Mesendoderm (in vitro differentiated cells): ENCODE data around the gene PRM1.
A peak's percentile ranks its signal among the peaks of the same experiment; 100 is the strongest.

ENCODE experiments used
- DNase-seq: peaks from one replicate; pipeline ENCODE4 v3.0.0; 2013
- H2AK5ac ChIP-seq: 2 replicates; pipeline ENCODE4 v1.6.1; 2013; ENCODE audit warnings: low read length, inconsistent platforms
- H2BK120ac ChIP-seq: 2 replicates; pipeline ENCODE4 v1.6.1; 2013; ENCODE audit warnings: low read depth, mild to moderate bottlenecking, low read length, moderate library complexity, mixed read lengths
- H2BK15ac ChIP-seq: replicated peaks from 2 replicates; pipeline ENCODE4 v1.6.1; 2013; ENCODE audit warnings: low read depth, mild to moderate bottlenecking, moderate library complexity
- H2BK5ac ChIP-seq: 2 replicates; pipeline ENCODE4 v1.6.1; 2013; ENCODE audit warnings: low read length, inconsistent platforms
- H3K18ac ChIP-seq: 2 replicates; pipeline ENCODE4 v1.6.1; 2013; ENCODE audit warnings: mild to moderate bottlenecking, low read length, mixed read lengths
- H3K23ac ChIP-seq: one replicate; pipeline ENCODE4 v1.6.1; 2013; ENCODE audit warnings: low read length
- H3K27ac ChIP-seq: 2 replicates; pipeline ENCODE4 v1.5.1; 2013; ENCODE audit warnings: low read depth, mild to moderate bottlenecking, inconsistent platforms, low read length, moderate library complexity
- H3K27me3 ChIP-seq: 2 replicates; pipeline ENCODE4 v1.6.1; 2013; ENCODE audit warnings: low read length, control low read depth, mild to moderate bottlenecking, inconsistent platforms; ENCODE audit not compliant: insufficient read depth, poor library complexity
- H3K36me3 ChIP-seq: 2 replicates; pipeline ENCODE4 v1.6.1; 2013; ENCODE audit warnings: low read length, inconsistent platforms; ENCODE audit not compliant: control insufficient read depth, insufficient read depth
- H3K4ac ChIP-seq: one replicate; pipeline ENCODE4 v1.6.1; 2013; ENCODE audit warnings: low read depth, mild to moderate bottlenecking, low read length, moderate library complexity
- H3K4me1 ChIP-seq: 2 replicates; pipeline ENCODE4 v1.6.1; 2013; ENCODE audit warnings: low read depth, low read length, inconsistent platforms; ENCODE audit not compliant: control insufficient read depth
- H3K4me2 ChIP-seq: 2 replicates; pipeline ENCODE4 v1.6.1; 2013; ENCODE audit warnings: low read length
- H3K4me3 ChIP-seq: 2 replicates; pipeline ENCODE4 v1.5.1; 2013; ENCODE audit warnings: mild to moderate bottlenecking, low read length
- H3K56ac ChIP-seq: one replicate; pipeline ENCODE4 v1.6.1; 2013; ENCODE audit warnings: low read length
- H3K79me1 ChIP-seq: 2 replicates; pipeline ENCODE4 v1.6.1; 2013; ENCODE audit warnings: low read length, inconsistent platforms
- H3K79me2 ChIP-seq: 2 replicates; pipeline ENCODE4 v1.6.1; 2013; ENCODE audit warnings: mild to moderate bottlenecking, low read length; ENCODE audit not compliant: control insufficient read depth, insufficient read depth
- H3K9ac ChIP-seq: 2 replicates; pipeline ENCODE4 v1.6.1; 2013; ENCODE audit warnings: low read length, inconsistent platforms
- H4K5ac ChIP-seq: one replicate; pipeline ENCODE4 v1.6.1; 2013; ENCODE audit warnings: low read length
- H4K8ac ChIP-seq: one replicate; pipeline ENCODE4 v1.6.1; 2013; ENCODE audit warnings: low read depth, mild to moderate bottlenecking, control low read depth, low read length, moderate library complexity
- WGBS: extraction: QIAGEN DNeasy Blood & Tissue Kit; methylation state at CpG from one replicate; pipeline ENCODE4 v1.1.7; 2013; ENCODE audit warnings: low lambda C conversion rate, missing lambda C conversion rate; ENCODE audit not compliant: insufficient coverage; ENCODE audit errors: extremely low coverage; 5-methylcytosine and 5-hydroxymethylcytosine counted together

PRM1 gene

GRCh38 chr16:11306997-11307638 is 26.0 kb upstream of the PRM1 start:
- Histone ChIP-seq H3K9ac (no peak overlapping the region), H3K56ac (peak overlapping the region; percentile 17), H3K4me3 (no peak overlapping the region), H3K36me3 (no peaks in the 10 kb centered on the region), H4K8ac (no peak overlapping the region), H3K4me2 (no peak overlapping the region), H3K27me3 (no peaks in the 10 kb centered on the region), H2BK15ac (no peak overlapping the region), H3K4me1 (no peaks in the 10 kb centered on the region), H2AK5ac (no peak overlapping the region), H4K5ac (no peak overlapping the region), H2BK5ac (no peak overlapping the region), H3K27ac (no peak overlapping the region), H3K79me2 (no peaks in the 10 kb centered on the region), H3K79me1 (no peaks in the 10 kb centered on the region), H2BK120ac (no peak overlapping the region), H3K4ac (no peak overlapping the region), H3K18ac (no peak overlapping the region), H3K23ac (no peak overlapping the region)
- DNase-seq: no peak
- no CpG with 5 or more reads among the region's 7 CpGs for WGBS

GRCh38 chr16:11306381-11306780 is 25.3 kb upstream of the PRM1 start:
- no peak overlapping the region for H4K8ac ChIP-seq
- no peak overlapping the region for H3K4me2 ChIP-seq
- peak overlapping the region; percentile 19 for H3K4ac ChIP-seq
- DNase-seq: peak; percentile 91
- no peaks in the 10 kb centered on the region for H3K4me1 ChIP-seq
- no peaks in the 10 kb centered on the region for H3K79me2 ChIP-seq
- H3K23ac ChIP-seq: no peak overlapping the region
- no peaks in the 10 kb centered on the region for H3K36me3 ChIP-seq
- peak overlapping the region; percentile 21 for H2BK5ac ChIP-seq
- no peak overlapping the region for H3K56ac ChIP-seq
- no peak overlapping the region for H3K4me3 ChIP-seq
- H3K9ac ChIP-seq: no peak overlapping the region
- H3K27ac ChIP-seq: no peak overlapping the region
- H2BK15ac ChIP-seq: no peak overlapping the region
- H2AK5ac ChIP-seq: no peak overlapping the region
- H4K5ac ChIP-seq: no peak overlapping the region
- no CpG with 5 or more reads among the region's 8 CpGs for WGBS
- H3K79me1 ChIP-seq: no peaks in the 10 kb centered on the region
- peak overlapping the region; percentile 6 for H3K18ac ChIP-seq
- H2BK120ac ChIP-seq: no peak overlapping the region
- no peaks in the 10 kb centered on the region for H3K27me3 ChIP-seq

- Histone ChIP-seq H3K56ac (peak overlapping the region; percentile 20), H3K9ac (no peak overlapping the region), H4K8ac (no peak overlapping the region), H3K79me1 (no peaks in the 10 kb centered on the region), H3K23ac (no peak overlapping the region), H2AK5ac (no peak overlapping the region), H3K4ac (no peak overlapping the region), H3K79me2 (no peaks in the 10 kb centered on the region), H3K27ac (no peak overlapping the region), H4K5ac (no peak overlapping the region), H3K4me1 (no peaks in the 10 kb centered on the region), H2BK120ac (no peak overlapping the region), H3K36me3 (no peaks in the 10 kb centered on the region), H2BK5ac (no peak overlapping the region), H3K27me3 (no peaks in the 10 kb centered on the region), H3K4me3 (no peak overlapping the region), H3K18ac (no peak overlapping the region), H3K4me2 (no peak overlapping the region), H2BK15ac (no peak overlapping the region)
- no peak for DNase-seq
- WGBS: no CpG with 5 or more reads among the region's 18 CpGs
Observed at GRCh38 chr16:11303405-11304138, 22.4 kb upstream of the PRM1 start.

- Histone ChIP-seq H3K4me1 (no peaks in the 10 kb centered on the region), H3K9ac (no peak overlapping the region), H4K8ac (no peak overlapping the region), H3K36me3 (no peaks in the 10 kb centered on the region), H3K27me3 (no peaks in the 10 kb centered on the region), H3K23ac (no peak overlapping the region), H4K5ac (no peak overlapping the region), H3K18ac (no peak overlapping the region), H3K27ac (no peak overlapping the region), H3K79me2 (no peaks in the 10 kb centered on the region), H3K56ac (no peak overlapping the region), H2BK120ac (no peak overlapping the region), H2BK15ac (no peak overlapping the region), H3K4me3 (no peak overlapping the region), H3K79me1 (no peaks in the 10 kb centered on the region), H3K4ac (no peak overlapping the region), H2AK5ac (no peak overlapping the region), H3K4me2 (no peak overlapping the region), H2BK5ac (no peak overlapping the region)
- WGBS: no CpG with 5 or more reads among the region's 4 CpGs
- DNase-seq: no peak
Observed at GRCh38 chr16:11302977-11303376, 21.8 kb upstream of the PRM1 start.

- no peak overlapping the region for H2BK120ac ChIP-seq
Observed at GRCh38 chr16:11301645-11302501, 20.7 kb upstream of the PRM1 start.

More at GRCh38 chr16:11301645-11302501, 20.7 kb upstream of the PRM1 start:
- Histone ChIP-seq H3K18ac (no peak overlapping the region), H3K79me1 (no peaks in the 10 kb centered on the region), H3K27me3 (no peaks in the 10 kb centered on the region), H4K5ac (no peak overlapping the region), H4K8ac (no peak overlapping the region), H3K9ac (no peak overlapping the region), H2BK15ac (no peak overlapping the region), H3K79me2 (no peaks in the 10 kb centered on the region), H3K4me3 (no peak overlapping the region), H3K36me3 (no peaks in the 10 kb centered on the region), H2BK5ac (no peak overlapping the region), H3K23ac (no peak overlapping the region), H2AK5ac (peak overlapping the region; percentile 67), H3K4me1 (peaks cover 6% of the 10 kb centered on the region), H3K27ac (no peak overlapping the region), H3K4ac (no peak overlapping the region), H3K4me2 (no peak overlapping the region), H3K56ac (no peak overlapping the region)
- no peak for DNase-seq
- WGBS: no CpG with 5 or more reads among the region's 4 CpGs
